Ureter (tissue), 1 donor: ENCODE data around the gene RHBDD3. TPM values are rescaled to one million over a fixed set of nuclear protein-coding genes. Genes with fewer than 3 reads are reported as not detected.

Experiments used
- DNase-seq: peaks from one replicate; pipeline ENCODE4 v3.0.0-alpha.2; 2020; ENCODE audit warnings: low spot score
- total RNA-seq: library from RNA; stranded (reverse); gene quantifications from one replicate; pipeline ENCODE4 v1.2.4, GENCODE V29; 2023
- donor health status: DM: yes; HTN: yes; CAD: no.

RHBDD3 gene
- total RNA-seq, 1 donor from 2014 or later: 24.4 TPM

DNA sequence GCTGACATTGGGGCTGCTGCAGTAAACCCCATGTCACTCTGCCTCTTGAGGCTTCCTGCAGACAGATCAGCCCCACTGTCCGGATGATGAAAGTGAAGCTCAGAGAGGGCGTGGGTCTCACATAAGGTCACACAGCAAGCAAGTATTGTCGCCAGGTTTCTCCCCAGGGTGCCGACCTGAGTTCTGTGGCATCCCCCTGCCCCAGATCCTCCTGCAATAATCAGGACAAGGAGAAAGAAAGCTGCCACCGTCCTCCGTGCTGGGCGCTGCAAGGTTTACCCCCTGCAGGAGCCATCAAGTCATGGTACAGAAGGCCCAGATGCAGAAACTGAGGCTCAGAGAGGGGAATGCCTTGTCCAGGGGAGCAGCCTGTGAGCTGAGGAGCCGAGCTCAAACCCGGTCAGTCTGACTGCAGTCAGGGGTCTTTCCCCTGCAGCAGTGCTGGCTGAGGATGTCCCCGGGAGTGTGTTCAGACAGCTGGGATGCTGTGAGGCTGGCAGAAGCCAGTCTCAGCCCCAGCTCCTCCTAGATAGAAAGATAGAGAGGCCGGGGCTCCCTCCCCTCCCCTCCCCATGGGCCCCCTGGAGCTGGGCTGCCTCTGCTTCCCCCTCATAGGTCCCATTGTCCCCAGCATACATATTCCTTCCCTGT lies 48.9 kb downstream of the RHBDD3 start:
- no peak for DNase-seq

DNA sequence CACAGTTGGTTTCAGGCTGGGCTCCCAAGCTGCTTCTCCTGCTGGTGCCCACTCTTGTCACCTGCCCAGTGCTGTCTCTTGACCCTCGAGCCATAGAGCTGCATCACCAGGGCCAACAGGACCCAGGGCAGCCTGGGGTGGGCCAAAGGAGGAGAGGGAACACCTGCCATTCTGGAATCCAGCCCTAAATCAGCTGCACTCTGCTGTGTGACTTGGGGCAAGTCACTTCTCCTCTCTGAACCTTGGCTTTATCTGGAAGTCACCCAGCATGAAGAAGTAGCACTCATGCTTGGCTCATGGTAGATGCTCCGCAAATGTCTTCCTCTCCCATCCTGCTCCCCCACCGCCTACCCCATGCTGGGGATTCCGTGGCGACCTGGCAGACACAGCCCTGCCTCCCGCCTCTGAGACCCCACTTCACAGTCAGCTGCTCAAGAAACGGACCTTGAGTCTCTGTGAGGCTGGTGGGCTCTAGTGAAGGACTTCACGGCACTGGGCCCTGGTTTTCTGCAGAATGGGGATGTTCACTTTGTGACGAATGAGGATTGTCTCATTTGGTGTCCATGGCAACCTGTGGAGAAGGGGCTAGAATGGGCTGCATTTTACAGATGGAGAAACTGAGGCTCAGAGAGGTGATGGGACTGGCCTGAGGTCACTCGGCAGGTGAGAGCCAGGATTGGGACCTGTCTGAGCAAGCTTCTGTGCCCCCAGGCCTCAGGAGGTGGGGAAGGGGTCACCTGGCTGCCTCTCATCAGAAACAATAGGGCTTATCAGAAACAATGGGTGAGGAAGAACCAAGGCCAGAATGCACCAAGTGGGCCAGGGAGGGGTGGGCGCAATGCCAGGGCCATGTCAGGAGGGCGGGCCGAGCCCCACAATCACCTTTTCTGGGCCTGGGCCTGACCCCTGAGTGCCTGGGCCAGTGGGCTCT lies 49.7 kb downstream of the RHBDD3 start:
- DNase-seq: no peak

DNA sequence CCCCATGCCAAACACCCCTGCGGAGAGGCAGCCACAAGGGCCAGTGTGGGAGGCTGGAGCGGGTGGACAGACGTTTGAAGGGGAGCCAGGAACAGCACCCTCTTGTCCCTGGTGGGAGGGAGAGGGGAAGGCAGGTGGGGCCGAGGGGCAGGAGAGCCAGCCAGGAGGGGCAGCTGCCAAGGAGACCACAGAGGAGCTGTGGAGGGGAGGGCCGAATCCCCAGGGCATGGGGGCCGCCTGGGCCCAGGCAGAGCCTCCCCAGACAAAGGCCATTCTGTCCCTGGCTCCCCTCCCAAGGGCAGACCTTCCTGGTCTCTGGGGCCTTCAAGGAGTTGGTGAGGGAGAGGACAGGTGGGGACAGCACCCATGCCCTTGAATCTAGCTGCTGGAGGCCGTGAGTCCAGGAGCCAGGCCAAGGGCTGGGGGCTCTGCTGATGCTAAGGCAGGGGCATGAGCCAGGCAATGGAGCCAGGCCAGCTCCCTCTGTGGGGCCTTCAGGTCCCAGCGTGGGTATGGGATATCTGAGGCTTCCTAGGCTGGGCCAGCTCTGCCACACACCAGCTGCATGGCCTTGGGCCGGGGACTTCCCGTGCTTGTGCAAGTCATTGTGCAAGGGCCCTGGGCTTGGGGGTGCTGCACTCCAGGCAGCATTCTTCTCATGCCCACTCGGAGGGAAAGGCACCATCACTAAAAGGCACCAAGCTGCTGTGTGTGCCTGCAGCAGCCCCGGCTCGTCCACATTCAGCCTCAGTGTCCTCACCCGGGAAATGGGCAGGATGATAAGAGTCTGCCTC lies 50.7 kb downstream of the RHBDD3 start:
- no peak for DNase-seq

DNA sequence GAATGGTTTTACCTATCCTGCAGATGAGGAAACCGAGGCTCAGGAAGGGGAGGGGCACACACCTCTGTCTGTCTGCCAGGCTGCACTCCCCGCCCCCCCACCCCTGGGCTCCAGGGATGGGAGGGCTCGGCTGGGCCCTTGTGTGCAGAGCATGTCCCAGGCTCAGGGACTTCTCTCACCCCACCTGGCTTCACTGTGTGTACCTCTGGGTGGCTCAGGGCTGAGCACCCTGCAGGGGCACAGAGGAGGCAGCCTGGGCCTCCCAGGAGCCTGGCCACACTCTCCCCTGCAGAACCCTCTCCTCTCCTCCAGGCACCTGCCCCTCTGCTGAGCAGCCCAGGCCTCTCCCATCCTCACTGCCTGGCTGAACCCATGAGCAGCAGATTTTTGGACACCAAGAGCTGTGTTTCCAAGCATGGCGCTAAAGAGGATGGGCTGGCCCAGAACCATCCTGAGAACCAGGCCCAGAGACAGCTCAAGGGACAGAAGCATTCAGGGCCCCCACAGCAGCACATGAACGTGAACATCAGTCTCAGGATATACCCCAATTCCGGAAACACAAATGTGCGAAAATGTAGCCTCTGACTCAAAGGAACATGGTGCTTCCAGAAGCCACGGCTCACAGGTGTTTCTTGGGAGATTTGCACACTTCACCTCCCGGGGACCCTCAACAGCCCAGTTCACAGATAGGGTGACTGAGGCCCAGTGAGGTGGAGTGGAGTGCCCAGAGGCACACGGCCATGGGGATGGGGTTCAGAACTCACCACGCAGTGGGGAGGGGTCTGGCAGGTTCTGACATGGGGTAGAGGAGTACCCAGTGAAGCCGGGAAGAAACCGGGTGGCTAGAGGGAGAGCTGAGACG lies 51.5 kb downstream of the RHBDD3 start:
- DNase-seq: no peak

DNA sequence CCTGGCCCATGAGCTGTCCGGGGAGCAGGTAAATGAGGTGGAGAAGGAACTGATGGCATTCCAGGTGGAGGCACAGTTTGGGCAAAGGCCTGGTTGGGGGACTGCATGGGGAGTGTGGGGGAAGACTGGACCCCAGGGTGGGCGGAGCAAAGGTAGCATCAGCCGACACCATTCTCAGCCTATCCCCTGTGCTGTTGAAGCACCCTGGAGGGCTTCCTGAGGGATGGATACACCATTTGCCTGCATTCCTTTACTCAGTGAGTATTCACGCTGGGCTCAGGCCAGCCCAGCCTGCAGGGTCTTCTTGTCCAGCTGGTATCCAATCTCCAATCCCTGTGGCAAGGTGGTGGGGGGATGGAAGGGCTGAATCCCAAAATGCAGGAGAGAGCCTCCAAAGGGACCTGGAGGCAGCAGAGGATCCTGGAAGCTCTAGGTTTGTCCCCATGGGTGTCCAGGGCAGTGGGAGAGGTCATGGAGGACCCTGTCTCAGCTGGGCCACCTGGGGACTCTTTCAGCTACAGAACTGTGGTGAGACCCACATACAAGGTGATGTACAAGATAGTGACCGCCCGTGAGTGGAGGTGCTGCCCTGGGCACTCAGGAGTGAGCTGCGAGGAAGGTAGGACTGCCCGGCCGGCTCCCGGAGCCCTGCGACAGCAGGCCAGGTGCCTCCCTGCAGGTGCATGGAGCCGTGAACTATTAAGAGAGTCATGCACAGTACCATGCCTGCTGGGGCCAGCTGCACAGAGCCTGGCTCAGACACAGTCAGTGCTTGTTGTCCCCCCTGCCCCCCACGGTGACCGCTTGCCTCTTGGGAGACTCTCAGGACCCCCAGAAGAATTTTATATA lies 52.5 kb downstream of the RHBDD3 start:
- no peak for DNase-seq

DNA sequence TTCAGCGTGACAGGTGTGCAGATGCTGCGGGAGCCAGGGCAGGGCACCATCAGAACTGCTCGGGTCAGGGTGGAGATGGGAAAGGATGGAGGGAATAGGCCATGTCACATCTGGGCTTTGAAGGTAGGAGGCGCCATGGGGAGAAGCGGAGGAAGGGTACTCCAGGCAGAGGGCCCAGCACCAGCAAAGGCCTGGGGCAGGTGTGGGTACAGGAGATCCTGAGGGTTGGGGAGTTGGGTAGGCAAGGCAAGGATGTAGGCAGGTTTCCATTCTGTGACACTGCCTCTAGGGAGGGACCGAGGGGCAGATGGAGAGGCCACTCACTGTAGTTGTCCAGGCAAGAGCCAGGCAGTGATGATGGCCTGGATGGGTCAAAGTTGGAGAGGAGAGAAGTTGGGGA lies 53.5 kb downstream of the RHBDD3 start:
- DNase-seq: no peak

DNA sequence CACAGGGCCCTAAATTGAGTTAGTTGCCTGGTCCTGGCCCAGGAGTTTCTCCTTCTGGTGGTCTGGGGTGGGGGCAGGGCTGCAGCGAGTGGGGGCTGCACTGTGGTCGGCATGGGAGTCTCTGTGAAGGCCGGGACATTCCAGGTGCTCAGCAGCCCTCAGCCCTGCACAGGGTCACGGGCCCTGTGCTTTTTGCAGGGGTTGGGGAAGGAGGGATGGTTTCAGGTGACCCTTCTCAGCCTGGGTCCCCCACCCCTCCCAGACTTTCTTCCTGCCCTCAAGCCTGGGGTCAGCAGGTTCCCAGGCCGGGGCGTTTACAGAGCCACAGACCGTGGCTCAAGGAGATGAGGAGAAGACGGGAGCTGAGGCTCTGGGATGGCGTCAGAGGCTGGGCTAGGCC lies 54.3 kb downstream of the RHBDD3 start:
- DNase-seq: no peak

DNA sequence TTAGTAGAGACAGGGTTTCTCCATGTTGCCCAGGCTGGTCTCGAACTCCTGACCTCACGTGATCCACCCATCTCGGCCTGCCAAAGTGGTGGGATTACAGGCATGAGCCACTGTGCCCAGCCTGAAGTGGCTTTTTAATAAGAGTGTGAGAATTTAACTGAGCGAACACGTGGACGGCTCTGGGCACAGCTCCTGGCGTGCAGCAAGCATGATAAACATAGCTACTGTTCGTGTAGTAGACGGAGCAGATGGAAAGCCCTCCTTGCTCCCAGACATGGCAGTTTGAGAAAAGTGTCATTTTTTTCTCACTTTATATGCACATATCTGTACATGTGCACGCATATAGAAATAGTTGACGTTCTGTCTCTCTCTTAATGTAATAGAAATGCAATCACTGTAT lies 55.0 kb downstream of the RHBDD3 start:
- no peak for DNase-seq

DNA sequence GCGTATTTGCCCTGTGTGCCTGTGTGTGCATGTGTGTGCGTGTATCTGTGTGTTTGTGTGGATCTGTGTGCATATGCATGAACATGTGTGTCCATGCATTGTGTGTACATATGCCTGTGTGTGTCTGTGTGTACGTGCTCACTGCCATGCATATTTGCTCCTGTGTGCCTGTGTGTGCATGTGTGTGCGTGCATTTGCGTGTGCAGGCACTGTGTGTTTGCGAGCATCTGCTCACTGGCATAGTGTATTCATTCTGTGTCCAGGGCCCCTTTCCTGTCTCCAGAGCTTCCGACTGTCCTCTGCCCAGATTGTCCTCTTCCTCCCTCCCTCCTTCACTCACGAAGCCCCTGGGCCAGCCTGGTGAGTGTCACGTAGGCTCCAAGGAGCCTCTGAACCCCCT lies 56.3 kb downstream of the RHBDD3 start:
- no peak for DNase-seq

DNA sequence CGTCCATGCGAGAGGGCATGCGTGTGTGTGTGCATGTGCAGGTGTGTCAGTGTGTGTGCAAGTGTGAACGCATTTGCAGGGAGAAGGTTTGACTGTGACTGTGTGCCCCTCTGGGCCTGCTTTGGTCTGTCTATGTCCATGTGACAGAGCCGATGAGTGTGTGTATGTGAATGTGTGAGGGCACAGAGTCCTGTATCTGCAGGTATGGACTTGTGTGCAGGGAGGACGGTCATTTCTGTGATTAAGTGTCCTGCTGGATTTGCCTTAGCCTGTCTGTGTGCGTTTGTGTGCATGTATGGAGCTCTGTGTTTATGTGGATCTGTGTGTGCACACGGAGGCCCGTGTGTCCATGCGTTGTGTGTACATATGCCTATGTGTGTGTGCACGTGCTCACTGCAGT lies 56.7 kb downstream of the RHBDD3 start:
- no peak for DNase-seq

Other genes with a start within 250 kb of the RHBDD3 start
- not detected for gene C22orf31, start 206.2 kb downstream of the RHBDD3 start, total RNA-seq
- gene KREMEN1, start 194.9 kb downstream of the RHBDD3 start, total RNA-seq: 16.5 TPM
- 2.4 TPM for gene EMID1, start 62.1 kb downstream of the RHBDD3 start, total RNA-seq
- 284 TPM for gene EWSR1, start 287 bp upstream of the RHBDD3 start, total RNA-seq
- gene GAS2L1, start 38.7 kb upstream of the RHBDD3 start, total RNA-seq: 15.6 TPM
- 5.3 TPM for gene RASL10A, start 47.7 kb upstream of the RHBDD3 start, total RNA-seq
- gene AP1B1, start 120.6 kb upstream of the RHBDD3 start, total RNA-seq: 173 TPM
- gene RFPL1, start 170.6 kb upstream of the RHBDD3 start, total RNA-seq: not detected
- gene NEFH, start 212.2 kb upstream of the RHBDD3 start, total RNA-seq: 0.86 TPM